Measurements from ENCODE around the gene LCN2.

Gene LCN2

GRCh38 chr9:128201441-128202369 is 52.5 kb downstream of the LCN2 start:
- no peak for DNase-seq (ENCODE audit: low spot score)

GRCh38 chr9:128202648-128203023 is 53.4 kb downstream of the LCN2 start:
- DNase-seq (ENCODE audit: low spot score), result no peak

Data from hepatic stellate cell (primary cell).